Pancreas (tissue), 10 donors: Measurements from ENCODE around the gene NRP2. TPM values are rescaled to one million over a fixed set of nuclear protein-coding genes. Genes with fewer than 3 reads are reported as not detected.

Experiments used
- ATAC-seq, 4 donors: fragments of 200-7000 bp; cut with Tn5 transposase; one replicate each; pipeline versions ENCODE4 v1.8.0 to v1.9.1; 2020; ENCODE audit warnings: mild to moderate bottlenecking in 4 of 4, moderate library complexity in 4 of 4
- DNase-seq, 6 donors: peaks; one replicate each; pipeline ENCODE4 v3.0.0-alpha.2; 2020
- FAIRE-seq: peaks from 2 replicates; lab custom pipeline; 2012; peaks lifted over from hg19 to GRCh38; lab: Jason Lieb, UNC
- H3K27ac ChIP-seq, 4 donors: fragments of 200-600 bp; sonication (generic); 1 replicate in 3 of 4; 2 replicates in 1 of 4; pipeline versions ENCODE4 v1.5.0 to v1.8.0; 2020
- H3K27me3 ChIP-seq, 4 donors: fragments of 200-600 bp; one replicate each; pipeline ENCODE4 v1.8.0; 2021
- H3K36me3 ChIP-seq, 3 donors: fragments of 200-600 bp; sonication (generic) in 1 of 3; one replicate each; pipeline versions ENCODE4 v1.5.0 to v1.8.0; 2020 to 2021
- H3K4me1 ChIP-seq, 3 donors: fragments of 200-600 bp; one replicate each; pipeline ENCODE4 v1.8.0; 2021
- H3K4me3 ChIP-seq, 4 donors: fragments of 200-600 bp; sonication (generic) in 2 of 4; one replicate each; pipeline versions ENCODE4 v1.5.0 to v1.8.0; 2020 to 2021
- H3K9me3 ChIP-seq, 4 donors: fragments of 200-600 bp; one replicate each; pipeline ENCODE4 v1.8.0; 2021
- WGBS, 2 donors: extraction: QIAGEN DNeasy Blood & Tissue Kit; methylation state at CpG; one replicate each; pipeline ENCODE4 v1.1.7; 2013; 5-methylcytosine and 5-hydroxymethylcytosine counted together
- intact Hi-C, 3 donors: fragments of 100-400 bp; cut with DNase I; formaldehyde crosslinking; loops; one replicate each; pipeline versions ENCODE4 v1.11.1 to v1.14.2; 2022
- polyA plus RNA-seq, 2 donors: library from polyadenylated mRNA; stranded (reverse); fragments of 200-250 nt; gene quantifications; one replicate each; pipeline ENCODE4 v1.2.3, GENCODE V29; 2013
- total RNA-seq, 6 donors: library from RNA; stranded (reverse); fragmentation: NEBNext Ultra II Directional in 4 of 6; extraction: Animal tissue kit (Norgen Biotek cat#: 25700) in 4 of 6; gene quantifications; one replicate each; pipeline versions ENCODE4 v1.2.1 to v1.2.4, GENCODE V29; 2021 to 2023
- TF ChIP-seq, protein P1 (sequence below), 4 donors: fragments of 200-600 bp; sonication (generic) in 3 of 4; IDR thresholded peaks; one replicate each; pipeline versions ENCODE4 v1.5.0 to v1.8.0; 2021; ENCODE audit warnings: antibody characterized with exemption in 4 of 4
- donor health status: healthy with polysubstance abuse.
- donor health status: DM: no; HTN: no; CAD: no; lungs with moderate emphysema.
- donor health status: DM: no; HTN: no; CAD: no.
- donor health status: control.
- donor health status: control.
- donor health status: Bipolar disorder and iron deficiency.
- donor health status: DM: yes; HTN: yes; CAD: no.
- donor health status: DM: no; HTN: no; CAD: no.
- donor health status: DM: no; HTN: no; CAD: no.
- donor health status: DM: yes; HTN: yes; CAD: no.

The NRP2 gene
- total and polyA plus RNA-seq, 8 donors, result 0.65 to 11.0 (median 1.6) TPM

DNA sequence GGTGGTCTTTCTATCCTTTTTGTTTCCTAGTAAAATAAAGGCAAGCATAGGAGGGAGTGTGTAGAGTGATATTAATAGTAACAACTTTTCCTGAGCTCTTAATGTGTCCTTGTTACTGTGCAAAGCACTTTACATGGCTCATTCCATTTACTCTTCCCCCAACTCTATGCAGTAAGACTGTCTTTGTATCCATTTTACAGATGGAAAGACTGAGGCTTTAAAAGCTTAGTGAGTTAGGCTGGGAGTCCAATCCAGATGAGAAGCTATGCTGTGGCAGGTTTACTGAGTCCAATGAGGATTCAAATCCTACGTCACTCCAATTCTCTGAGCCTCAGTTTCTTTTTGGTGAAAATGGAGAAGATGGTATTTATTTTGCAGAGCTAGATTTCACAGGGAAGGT is 77.4 kb downstream of the NRP2 start:
- no peak for DNase-seq
- intact Hi-C loops, result no loop called here
- TF ChIP-seq, protein P1, sequence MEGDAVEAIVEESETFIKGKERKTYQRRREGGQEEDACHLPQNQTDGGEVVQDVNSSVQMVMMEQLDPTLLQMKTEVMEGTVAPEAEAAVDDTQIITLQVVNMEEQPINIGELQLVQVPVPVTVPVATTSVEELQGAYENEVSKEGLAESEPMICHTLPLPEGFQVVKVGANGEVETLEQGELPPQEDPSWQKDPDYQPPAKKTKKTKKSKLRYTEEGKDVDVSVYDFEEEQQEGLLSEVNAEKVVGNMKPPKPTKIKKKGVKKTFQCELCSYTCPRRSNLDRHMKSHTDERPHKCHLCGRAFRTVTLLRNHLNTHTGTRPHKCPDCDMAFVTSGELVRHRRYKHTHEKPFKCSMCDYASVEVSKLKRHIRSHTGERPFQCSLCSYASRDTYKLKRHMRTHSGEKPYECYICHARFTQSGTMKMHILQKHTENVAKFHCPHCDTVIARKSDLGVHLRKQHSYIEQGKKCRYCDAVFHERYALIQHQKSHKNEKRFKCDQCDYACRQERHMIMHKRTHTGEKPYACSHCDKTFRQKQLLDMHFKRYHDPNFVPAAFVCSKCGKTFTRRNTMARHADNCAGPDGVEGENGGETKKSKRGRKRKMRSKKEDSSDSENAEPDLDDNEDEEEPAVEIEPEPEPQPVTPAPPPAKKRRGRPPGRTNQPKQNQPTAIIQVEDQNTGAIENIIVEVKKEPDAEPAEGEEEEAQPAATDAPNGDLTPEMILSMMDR (IDR thresholded peaks at IDR 0.05), result no peak
- Histone ChIP-seq H3K4me1 (peaks cover 0 to 4% (median 0%) of the 10 kb centered on the region in 3 donors), H3K27me3 (peaks cover 0 to 11% (median 0%) of the 10 kb centered on the region in 4 donors), H3K27ac (no peak overlapping the region), H3K9me3 (no peaks in the 10 kb centered on the region), H3K36me3 (no peaks in the 10 kb centered on the region), H3K4me3 (no peak overlapping the region)
- ATAC-seq, result no peak
- WGBS, 2 donors, result 88 to 96% methylated on average over 1 of the region's 1 CpG
- FAIRE-seq, result no peak

DNA sequence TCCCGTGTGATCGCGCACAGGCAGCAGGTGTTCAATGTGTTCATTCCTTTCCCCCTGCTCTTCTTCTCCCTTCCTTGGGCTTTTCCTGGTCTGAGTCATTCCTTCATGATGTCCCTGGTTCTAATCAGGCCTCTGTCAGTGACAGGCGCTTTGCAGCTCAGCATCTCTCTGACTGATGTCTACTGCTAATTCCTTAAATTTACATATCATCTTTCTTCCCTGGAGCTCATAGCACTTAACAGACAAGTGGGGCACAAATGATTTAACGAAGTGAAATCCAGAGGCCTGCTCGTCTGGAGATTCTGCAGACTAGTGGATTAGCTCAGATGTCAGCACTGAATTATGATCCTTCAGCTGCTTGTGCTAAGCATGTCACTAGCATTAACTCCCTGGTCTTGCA is 77.9 kb downstream of the NRP2 start:
- no peak overlapping the region for H3K27ac ChIP-seq
- no peak overlapping the region for H3K4me3 ChIP-seq
- peaks cover 0 to 4% (median 0%) of the 10 kb centered on the region in 3 donors for H3K4me1 ChIP-seq
- no peaks in the 10 kb centered on the region for H3K36me3 ChIP-seq
- FAIRE-seq, result no peak
- ATAC-seq, result no peak
- intact Hi-C loops, result no loop called here
- TF ChIP-seq, protein P1 (IDR thresholded peaks at IDR 0.05), result no peak
- H3K9me3 ChIP-seq, result no peaks in the 10 kb centered on the region
- no peak for DNase-seq
- WGBS, 2 donors, result 88 to 95% methylated on average over 6 of the region's 6 CpGs
- peaks cover 0 to 13% (median 0%) of the 10 kb centered on the region in 4 donors for H3K27me3 ChIP-seq

DNA sequence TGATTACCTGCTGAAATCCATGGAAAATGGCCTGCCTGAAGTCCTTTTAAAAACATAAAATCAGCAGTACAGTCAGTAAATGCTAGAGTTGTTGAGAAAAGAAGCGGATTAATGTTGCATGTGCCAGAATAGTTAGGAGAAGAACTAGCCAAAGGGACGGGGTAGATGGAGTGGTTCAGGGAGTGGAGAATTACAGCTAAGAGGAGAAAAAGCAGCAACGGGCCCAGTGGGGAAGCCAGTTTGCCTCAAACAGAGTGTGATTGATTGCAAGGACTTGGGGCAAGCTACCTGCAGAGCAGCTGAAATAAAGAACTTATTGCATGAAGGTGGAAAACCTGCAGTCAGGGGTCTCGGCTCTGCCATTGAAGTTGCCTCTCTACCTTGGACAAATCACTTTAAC is 79.1 kb downstream of the NRP2 start:
- WGBS, 2 donors, result 81 to 84% methylated on average over 4 of the region's 4 CpGs
- H3K27me3 ChIP-seq, result peaks cover 0 to 18% (median 0%) of the 10 kb centered on the region in 4 donors
- no peak for ATAC-seq
- TF ChIP-seq, protein P1 (IDR thresholded peaks at IDR 0.05), result no peak
- H3K4me1 ChIP-seq, result peaks cover 0 to 4% (median 0%) of the 10 kb centered on the region in 3 donors
- H3K4me3 ChIP-seq, result no peak overlapping the region
- intact Hi-C loops, result no loop called here
- H3K9me3 ChIP-seq, result no peaks in the 10 kb centered on the region
- FAIRE-seq, result no peak
- H3K27ac ChIP-seq, result no peak overlapping the region
- DNase-seq, result no peak
- H3K36me3 ChIP-seq, result no peaks in the 10 kb centered on the region

DNA sequence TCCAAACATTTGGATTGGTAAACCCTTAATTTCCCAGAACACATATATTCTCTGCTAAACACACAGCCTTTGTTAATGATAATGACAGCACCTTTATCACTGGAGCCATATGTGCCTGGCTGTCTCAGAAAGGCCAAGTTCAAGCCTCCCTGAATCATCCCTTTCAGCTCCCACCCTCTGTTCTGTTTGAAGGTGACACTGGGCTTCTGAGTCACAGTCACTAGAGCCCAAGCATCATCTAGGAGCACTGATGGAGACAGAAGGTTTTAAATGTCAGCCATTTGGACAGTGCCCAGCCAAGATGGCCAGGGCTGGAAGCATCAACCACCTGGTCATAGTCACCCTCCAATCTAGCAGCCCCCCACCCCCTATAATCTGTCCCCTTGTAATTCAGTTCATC is 80.6 kb downstream of the NRP2 start:
- DNase-seq, result no peak
- no peaks in the 10 kb centered on the region for H3K9me3 ChIP-seq
- TF ChIP-seq, protein P1 (IDR thresholded peaks at IDR 0.05), result no peak
- H3K4me1 ChIP-seq, result peaks cover 0 to 4% (median 0%) of the 10 kb centered on the region in 3 donors
- no peak overlapping the region for H3K27ac ChIP-seq
- no peak for ATAC-seq
- H3K27me3 ChIP-seq, result peaks cover 0 to 19% (median 0%) of the 10 kb centered on the region in 4 donors
- H3K4me3 ChIP-seq, result no peak overlapping the region
- FAIRE-seq, result no peak
- intact Hi-C loops, result no loop called here
- H3K36me3 ChIP-seq, result no peaks in the 10 kb centered on the region

DNA sequence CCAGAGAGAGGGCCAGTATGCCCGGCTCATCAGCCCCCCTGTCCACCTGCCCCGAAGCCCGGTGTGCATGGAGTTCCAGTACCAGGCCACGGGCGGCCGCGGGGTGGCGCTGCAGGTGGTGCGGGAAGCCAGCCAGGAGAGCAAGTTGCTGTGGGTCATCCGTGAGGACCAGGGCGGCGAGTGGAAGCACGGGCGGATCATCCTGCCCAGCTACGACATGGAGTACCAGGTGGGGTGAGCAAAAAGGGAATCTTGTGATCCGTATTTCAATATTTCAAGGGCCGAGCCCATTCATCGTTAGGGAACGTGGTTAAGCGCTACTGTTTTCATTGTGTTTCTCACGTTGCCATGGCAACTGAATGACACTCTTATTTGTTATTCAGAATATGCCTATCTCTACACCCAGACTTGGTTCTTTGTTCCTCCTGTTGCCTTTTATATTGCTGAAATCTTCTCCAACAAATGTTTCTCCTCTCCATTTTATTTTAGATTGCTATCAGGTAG is 81.5 kb downstream of the NRP2 start:
- intact Hi-C loops, result no loop called here
- Histone ChIP-seq H3K4me3 (peak overlapping the region in 1 of 4 donors; percentile 4), H3K27me3 (peaks cover 0 to 19% (median 0%) of the 10 kb centered on the region in 4 donors), H3K4me1 (peaks cover 0 to 4% (median 0%) of the 10 kb centered on the region in 3 donors), H3K27ac (no peak overlapping the region), H3K36me3 (no peaks in the 10 kb centered on the region), H3K9me3 (no peaks in the 10 kb centered on the region)
- DNase-seq (peak; percentile 21 to 82 (median 58)), FAIRE-seq (no peak), ATAC-seq (peak; percentile 61 to 77 (median 74))
- TF ChIP-seq, protein P1 (IDR thresholded peaks at IDR 0.05), result peak in 2 of 4 donors; percentile 24 to 26
- WGBS, 2 donors, result 15 to 16% methylated on average over 21 of the region's 21 CpGs
